HG03045 (cell line): ENCODE data around the gene LAPTM4A.
"Not testable (repeated sequence)": the region's sequence is repeated elsewhere in the genome, so short reads cannot be mapped to it uniquely, and the experiment has no call there.

Experiments
- ATAC-seq: cut with Tn5 transposase; IDR thresholded peaks from one replicate; pipeline ENCODE4 v1.9.1; 2021; ENCODE audit warnings: mild to moderate bottlenecking, moderate library complexity; ENCODE audit not compliant: unreplicated experiment

The LAPTM4A gene

GRCh38 chr2:20077411-20077940 lies 26.0 kb upstream of the LAPTM4A start:
- ATAC-seq = no peak

- ATAC-seq = no peak
Observed at GRCh38 chr2:20076757-20077156, 25.3 kb upstream of the LAPTM4A start.

GRCh38 chr2:20074901-20075300 lies 23.5 kb upstream of the LAPTM4A start:
- no peak for ATAC-seq

- not testable (repeated sequence) for ATAC-seq
Observed at GRCh38 chr2:20074046-20074648, 22.7 kb upstream of the LAPTM4A start.

GRCh38 chr2:20073460-20073859 lies 22.0 kb upstream of the LAPTM4A start:
- no peak for ATAC-seq

- no peak for ATAC-seq
Observed at GRCh38 chr2:20072436-20073158, 21.2 kb upstream of the LAPTM4A start.

- no peak for ATAC-seq
Observed at GRCh38 chr2:20071397-20072383, 20.3 kb upstream of the LAPTM4A start.

- no peak for ATAC-seq
Observed at GRCh38 chr2:20069756-20070155, 18.3 kb upstream of the LAPTM4A start.

GRCh38 chr2:20067992-20068584 lies 16.7 kb upstream of the LAPTM4A start:
- no peak for ATAC-seq

- no peak for ATAC-seq
Observed at GRCh38 chr2:20065885-20066602, 14.6 kb upstream of the LAPTM4A start.

- no peak for ATAC-seq
Observed at GRCh38 chr2:20064841-20065240, 13.4 kb upstream of the LAPTM4A start.

- no peak for ATAC-seq
Observed at GRCh38 chr2:20064421-20064820, 13.0 kb upstream of the LAPTM4A start.

GRCh38 chr2:20062615-20063545 lies 11.5 kb upstream of the LAPTM4A start:
- ATAC-seq = no peak

GRCh38 chr2:20061940-20062339 lies 10.5 kb upstream of the LAPTM4A start:
- no peak for ATAC-seq

- no peak for ATAC-seq
Observed at GRCh38 chr2:20061476-20061875, 10.0 kb upstream of the LAPTM4A start.

- no peak for ATAC-seq
Observed at GRCh38 chr2:20060106-20060505, 8.7 kb upstream of the LAPTM4A start.

GRCh38 chr2:20057268-20057667 lies 5.8 kb upstream of the LAPTM4A start:
- ATAC-seq = no peak

- no peak for ATAC-seq
Observed at GRCh38 chr2:20054931-20055330, 3.5 kb upstream of the LAPTM4A start.

- ATAC-seq = no peak
Observed at GRCh38 chr2:20054119-20054518, 2.7 kb upstream of the LAPTM4A start.
